KBM-7 (cell line): ENCODE data around the gene CHST1.

Experiments
- DNase-seq: peaks from one replicate; pipeline ENCODE4 v3.0.0-alpha.2; 2015
- in situ Hi-C: fragments of 300-500 bp; cut with MboI; formaldehyde crosslinking; loops from 2 replicates; pipeline ENCODE4 v1.14.3; 2020; ENCODE audit warnings: low sequenced_read_pairs, low pct_unique_long_range_greater_than_20kb, mixed read lengths

CHST1 gene

GRCh38 chr11:45649544-45650165 lies 15.8 kb downstream of the CHST1 start:
- in situ Hi-C loops: no loop called here
- DNase-seq: no peak

GRCh38 chr11:45648931-45649330 lies 16.5 kb downstream of the CHST1 start:
- no peak for DNase-seq
- in situ Hi-C loops: no loop called here

- no peak for DNase-seq
- in situ Hi-C loops: no loop called here
These were observed 17.6 kb downstream of the CHST1 start for GRCh38 chr11:45647786-45648185.

- DNase-seq: no peak
- in situ Hi-C loops: no loop called here
These were observed 18.1 kb downstream of the CHST1 start for GRCh38 chr11:45647329-45647728.

- in situ Hi-C loops: no loop called here
- no peak for DNase-seq
These were observed 19.0 kb downstream of the CHST1 start for GRCh38 chr11:45646275-45646927.

- DNase-seq: no peak
- in situ Hi-C loops: no loop called here
These were observed 20.2 kb downstream of the CHST1 start for GRCh38 chr11:45644981-45645889.

- DNase-seq: no peak
- in situ Hi-C loops: no loop called here
These were observed 21.7 kb downstream of the CHST1 start for GRCh38 chr11:45643598-45644260.

GRCh38 chr11:45641961-45642360 lies 23.5 kb downstream of the CHST1 start:
- in situ Hi-C loops: no loop called here
- no peak for DNase-seq

GRCh38 chr11:45638051-45638450 lies 27.4 kb downstream of the CHST1 start:
- in situ Hi-C loops: no loop called here

GRCh38 chr11:45635907-45636306 lies 29.5 kb downstream of the CHST1 start:
- in situ Hi-C loops: no loop called here
- no peak for DNase-seq

More at GRCh38 chr11:45638051-45638450, 27.4 kb downstream of the CHST1 start:
- no peak for DNase-seq

- DNase-seq: no peak
- in situ Hi-C loops: no loop called here
These were observed 39.8 kb downstream of the CHST1 start for GRCh38 chr11:45625611-45626010.

GRCh38 chr11:45624095-45624494 lies 41.3 kb downstream of the CHST1 start:
- in situ Hi-C loops: no loop called here
- DNase-seq: no peak

- in situ Hi-C loops: no loop called here
- DNase-seq: no peak
These were observed 42.6 kb downstream of the CHST1 start for GRCh38 chr11:45622861-45623260.

GRCh38 chr11:45622283-45622682 lies 43.1 kb downstream of the CHST1 start:
- in situ Hi-C loops: no loop called here
- DNase-seq: no peak

GRCh38 chr11:45621588-45621987 lies 43.8 kb downstream of the CHST1 start:
- no peak for DNase-seq
- in situ Hi-C loops: no loop called here

GRCh38 chr11:45620243-45620642 lies 45.2 kb downstream of the CHST1 start:
- DNase-seq: no peak
- in situ Hi-C loops: no loop called here

GRCh38 chr11:45618897-45619296 lies 46.5 kb downstream of the CHST1 start:
- in situ Hi-C loops: no loop called here
- DNase-seq: no peak

- in situ Hi-C loops: no loop called here
- no peak for DNase-seq
These were observed 47.4 kb downstream of the CHST1 start for GRCh38 chr11:45617871-45618601.
